ENCODE measurements around the gene S100A12.

- TF ChIP-seq CSDC2 (CRISPR knock-in tag; IDR thresholded peaks at IDR 0.05) (no peak), PATZ1 (CRISPR knock-in tag; IDR thresholded peaks at IDR 0.05; ENCODE audit: borderline replicate concordance) (no peak), CREB5 (CRISPR knock-in tag; IDR thresholded peaks at IDR 0.05; ENCODE audit: low read depth) (no peak), SNAI2 (CRISPR knock-in tag; IDR thresholded peaks at IDR 0.05) (no peak), ARNTL (CRISPR knock-in tag; IDR thresholded peaks at IDR 0.05; ENCODE audit: borderline replicate concordance, low read depth) (no peak), ISL1 (CRISPR knock-in tag; IDR thresholded peaks at IDR 0.05) (no peak), ZFP3 (CRISPR knock-in tag; IDR thresholded peaks at IDR 0.05) (no peak), GLIS3 (CRISPR knock-in tag; IDR thresholded peaks at IDR 0.05) (no peak), RARB (CRISPR knock-in tag; IDR thresholded peaks at IDR 0.05) (no peak), TOX (CRISPR knock-in tag; IDR thresholded peaks at IDR 0.05; ENCODE audit: borderline replicate concordance) (no peak)
Observed at GRCh38 chr1:153422450-153423068, 47.1 kb upstream of the S100A12 start.

All from SK-N-SH treated with all-trans-retinoic acid at 6 μM for 48 hours (cell line).